Caco-2 (cell line): ENCODE measurements around the gene URGCP. TPM values are rescaled to one million over a fixed set of nuclear protein-coding genes. Genes with fewer than 3 reads are reported as not detected.
A peak's percentile ranks its signal among the peaks of the same experiment; 100 is the strongest.

Experiments used
- BruUV-seq: library from RNA; stranded (reverse); fragments of 400-500 nt; replicated peaks from 2 replicates; lab custom pipeline; 2021; lab: Mats Ljungman, UMichigan
- CTCF ChIA-PET: fragments of 300-600 bp; sonication (Branson Sonifier 250); formaldehyde crosslinking; loops from one replicate; lab custom pipeline; 2022; ENCODE audit warnings: antibody characterized with exemption; lab: Charles Lee
- POLR2A ChIA-PET: fragments of 300-600 bp; sonication (Branson Sonifier 250); formaldehyde crosslinking; loops from one replicate; lab custom pipeline; 2022; ENCODE audit warnings: antibody characterized with exemption; lab: Charles Lee
- DNase-seq, 2 experiments: peaks; one replicate each; pipeline versions ENCODE4 v3.0.0 to v3.0.0-alpha.2; 2020 to 2022
- H3K27me3 ChIP-seq: replicated peaks from 2 replicates; pipeline ENCODE4 v1.6.0; 2011; ENCODE audit warnings: low read length; ENCODE audit not compliant: control insufficient read depth, insufficient read depth
- H3K36me3 ChIP-seq: 2 replicates; pipeline ENCODE4 v1.5.1; 2011; ENCODE audit warnings: low read length; ENCODE audit not compliant: control insufficient read depth, insufficient read depth
- H3K4me1 ChIP-seq: fragments of 250-450 bp; sonication (Bioruptor Pico); 2 replicates; pipeline ENCODE4 v1.5.1; 2020; ENCODE audit warnings: mild to moderate bottlenecking
- H3K4me3 ChIP-seq: 2 replicates; pipeline ENCODE4 v1.5.1; 2011; ENCODE audit warnings: low read depth, mild to moderate bottlenecking, control low read depth, low read length
- H3K9me3 ChIP-seq: fragments of 250-450 bp; sonication (Bioruptor Pico); 2 replicates; pipeline ENCODE4 v1.5.1; 2020; ENCODE audit warnings: mild to moderate bottlenecking, moderate library complexity
- H3K27ac Mint-ChIP-seq: one replicate; pipeline ENCODE4 v1.8.0; 2022; ENCODE audit warnings: mixed read lengths; ENCODE audit not compliant: unreplicated experiment
- H3K27me3 Mint-ChIP-seq: one replicate; pipeline ENCODE4 v1.8.0; 2022; ENCODE audit warnings: mixed read lengths; ENCODE audit not compliant: insufficient read depth, unreplicated experiment
- H3K36me3 Mint-ChIP-seq: one replicate; pipeline ENCODE4 v1.8.0; 2022; ENCODE audit warnings: mild to moderate bottlenecking, mixed read lengths; ENCODE audit not compliant: insufficient read depth, unreplicated experiment
- H3K4me1 Mint-ChIP-seq: one replicate; pipeline ENCODE4 v1.8.0; 2022; ENCODE audit warnings: low read depth, mixed read lengths; ENCODE audit not compliant: unreplicated experiment
- H3K4me3 Mint-ChIP-seq: one replicate; pipeline ENCODE4 v1.8.0; 2022; ENCODE audit warnings: mild to moderate bottlenecking, moderate library complexity, mixed read lengths; ENCODE audit not compliant: unreplicated experiment
- H3K9me3 Mint-ChIP-seq: one replicate; pipeline ENCODE4 v1.8.0; 2022; ENCODE audit warnings: mixed read lengths; ENCODE audit not compliant: unreplicated experiment
- intact Hi-C: fragments of 100-400 bp; cut with micrococcal nuclease; formaldehyde crosslinking; loops from one replicate; pipeline ENCODE4 v1.10.0; 2022; ENCODE audit not compliant: unreplicated experiment
- total RNA-seq: library from RNA; stranded (reverse); gene quantifications from 2 replicates; pipeline ENCODE4 v1.2.3, GENCODE V29; 2022
- TF ChIP-seq, protein P1 (sequence below), 2 experiments: fragments of 200-600 bp in 1 of 2; IDR thresholded peaks; 1 replicate in 1 of 2; 2 replicates in 1 of 2; pipeline versions ENCODE4 v1.5.1 to v1.8.0; 2011 to 2022; ENCODE audit warnings: antibody characterized with exemption in 1 of 2, control low read depth in 1 of 2, inconsistent platforms in 1 of 2, low read depth in 1 of 2, low read length in 1 of 2, mild to moderate bottlenecking in 1 of 2, moderate library complexity in 1 of 2; ENCODE audit not compliant: insufficient read depth in 1 of 2, severe bottlenecking in 1 of 2, unreplicated experiment in 1 of 2

URGCP gene
- total RNA-seq, 1 experiment from 2014 or later, result 35.2 TPM

GRCh38 chr7:43915907-43916306 lies 9.5 kb upstream of the URGCP start:
- Mint-ChIP-seq H3K27ac (no peak overlapping the region), H3K36me3 (no peaks in the 10 kb centered on the region), H3K4me3 (no peak overlapping the region), H3K27me3 (no peaks in the 10 kb centered on the region), H3K4me1 (no peaks in the 10 kb centered on the region), H3K9me3 (no peaks in the 10 kb centered on the region)
- POLR2A ChIA-PET, result no interaction called here
- no peaks in the 10 kb centered on the region for H3K4me1 ChIP-seq
- intact Hi-C loops, result no loop called here
- CTCF ChIA-PET, result no interaction called here
- TF ChIP-seq, protein P1, sequence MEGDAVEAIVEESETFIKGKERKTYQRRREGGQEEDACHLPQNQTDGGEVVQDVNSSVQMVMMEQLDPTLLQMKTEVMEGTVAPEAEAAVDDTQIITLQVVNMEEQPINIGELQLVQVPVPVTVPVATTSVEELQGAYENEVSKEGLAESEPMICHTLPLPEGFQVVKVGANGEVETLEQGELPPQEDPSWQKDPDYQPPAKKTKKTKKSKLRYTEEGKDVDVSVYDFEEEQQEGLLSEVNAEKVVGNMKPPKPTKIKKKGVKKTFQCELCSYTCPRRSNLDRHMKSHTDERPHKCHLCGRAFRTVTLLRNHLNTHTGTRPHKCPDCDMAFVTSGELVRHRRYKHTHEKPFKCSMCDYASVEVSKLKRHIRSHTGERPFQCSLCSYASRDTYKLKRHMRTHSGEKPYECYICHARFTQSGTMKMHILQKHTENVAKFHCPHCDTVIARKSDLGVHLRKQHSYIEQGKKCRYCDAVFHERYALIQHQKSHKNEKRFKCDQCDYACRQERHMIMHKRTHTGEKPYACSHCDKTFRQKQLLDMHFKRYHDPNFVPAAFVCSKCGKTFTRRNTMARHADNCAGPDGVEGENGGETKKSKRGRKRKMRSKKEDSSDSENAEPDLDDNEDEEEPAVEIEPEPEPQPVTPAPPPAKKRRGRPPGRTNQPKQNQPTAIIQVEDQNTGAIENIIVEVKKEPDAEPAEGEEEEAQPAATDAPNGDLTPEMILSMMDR (IDR thresholded peaks at IDR 0.05; ENCODE audit: insufficient read depth in 1 of 2, low read depth in 1 of 2, low read length in 1 of 2, severe bottlenecking in 1 of 2, unreplicated experiment in 1 of 2), result no peak
- no peaks in the 10 kb centered on the region for H3K27me3 ChIP-seq
- no peak for DNase-seq
- H3K36me3 ChIP-seq, result no peaks in the 10 kb centered on the region
- H3K9me3 ChIP-seq, result no peaks in the 10 kb centered on the region; the same call in 1 of the 2 replicates
- no peak overlapping the region for H3K4me3 ChIP-seq
- BruUV-seq, result no TSS peak

DNA sequence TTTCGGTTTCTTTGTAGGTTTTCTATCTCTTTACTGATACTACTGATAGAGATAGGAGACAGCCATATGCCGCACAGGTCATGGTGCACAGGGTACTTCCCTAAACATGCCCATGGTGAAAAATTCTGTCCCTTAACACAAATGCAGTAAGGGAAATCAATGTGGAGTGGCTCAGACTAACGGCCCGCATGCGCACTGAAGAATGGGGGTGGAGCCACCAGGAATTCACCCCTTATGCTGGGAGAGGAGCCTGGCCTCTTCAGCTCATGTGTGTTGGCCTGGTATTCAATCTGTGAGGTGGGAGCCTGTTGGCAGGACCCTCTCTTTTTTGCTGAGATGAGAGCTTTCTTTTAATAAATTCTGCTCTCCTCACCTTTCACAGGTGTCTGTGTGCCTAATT lies 8.4 kb upstream of the URGCP start:
- intact Hi-C loops, result no loop called here
- no TSS peak for BruUV-seq

DNA sequence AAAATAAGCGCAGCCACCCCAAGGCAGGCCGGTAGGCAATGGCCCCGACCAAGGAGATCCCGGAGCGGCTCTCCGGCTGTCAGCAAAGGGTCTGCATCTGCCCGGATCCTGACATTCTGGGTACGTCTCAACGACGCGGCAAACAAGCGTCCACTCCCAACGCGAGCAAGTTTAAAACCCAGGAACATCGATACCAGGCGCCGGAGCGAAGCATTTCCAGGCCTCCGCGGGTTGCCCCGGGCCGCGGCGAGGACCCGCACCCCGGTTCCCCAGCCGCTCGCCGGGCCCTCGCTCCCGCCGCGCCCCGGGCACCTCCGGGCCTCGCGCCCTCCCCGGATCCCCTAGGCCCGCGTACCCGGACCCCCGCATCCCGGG lies 453 bp downstream of the URGCP start:
- intact Hi-C loops, result loop anchor here (1.0 to 2.0 kb wide), 5 partner anchors 15 to 49 kb away; partner anchors contain the start of genes MRPS24 and UBE2D4
- Mint-ChIP-seq H3K4me1 (peaks cover 26% of the 10 kb centered on the region), H3K27me3 (no peaks in the 10 kb centered on the region), H3K9me3 (no peaks in the 10 kb centered on the region), H3K36me3 (peaks cover 15% of the 10 kb centered on the region), H3K27ac (peak overlapping the region; percentile 86), H3K4me3 (peak overlapping the region; percentile 79)
- ChIA-PET CTCF (interaction anchor here (1.8 kb wide), 1 partner anchor 48 kb away, joined by 10 read pairs; no protein-coding TSS in a partner anchor), POLR2A (interaction anchor here (1.2 to 1.5 kb wide), 2 partner anchors 19 to 37 kb away, joined by 3 to 14 read pairs; partner anchors contain the start of gene MRPS24)
- no peaks in the 10 kb centered on the region for H3K36me3 ChIP-seq
- H3K9me3 ChIP-seq, result no peaks in the 10 kb centered on the region
- no peaks in the 10 kb centered on the region for H3K27me3 ChIP-seq
- peaks cover 21% of the 10 kb centered on the region for H3K4me1 ChIP-seq
- peak; percentile 43 to 52 for DNase-seq
- no TSS peak for BruUV-seq
- peak overlapping the region; percentile 81 for H3K4me3 ChIP-seq
- TF ChIP-seq, protein P1 (IDR thresholded peaks at IDR 0.05; ENCODE audit: insufficient read depth in 1 of 2, low read depth in 1 of 2, low read length in 1 of 2, severe bottlenecking in 1 of 2, unreplicated experiment in 1 of 2), result no peak

More for the DNA sequence above, 8.4 kb upstream of the URGCP start:
- no peak for DNase-seq
- Mint-ChIP-seq H3K9me3 (no peaks in the 10 kb centered on the region), H3K4me3 (no peak overlapping the region), H3K27ac (no peak overlapping the region), H3K36me3 (no peaks in the 10 kb centered on the region), H3K27me3 (no peaks in the 10 kb centered on the region), H3K4me1 (no peaks in the 10 kb centered on the region)
- H3K27me3 ChIP-seq, result no peaks in the 10 kb centered on the region
- H3K4me1 ChIP-seq, result no peaks in the 10 kb centered on the region
- ChIA-PET CTCF (interaction anchor here (0.6 kb wide), 1 partner anchor 19 kb away, joined by 3 read pairs; no protein-coding TSS in a partner anchor), POLR2A (no interaction called here)
- H3K4me3 ChIP-seq, result no peak overlapping the region
- H3K36me3 ChIP-seq, result no peaks in the 10 kb centered on the region
- TF ChIP-seq, protein P1 (IDR thresholded peaks at IDR 0.05; ENCODE audit: insufficient read depth in 1 of 2, low read depth in 1 of 2, low read length in 1 of 2, severe bottlenecking in 1 of 2, unreplicated experiment in 1 of 2), result no peak
- no peaks in the 10 kb centered on the region; the same call in 1 of the 2 replicates for H3K9me3 ChIP-seq
